Caki2 (cell line): Measurements from ENCODE around the gene CD40LG. TPM values are rescaled to one million over a fixed set of nuclear protein-coding genes. Genes with fewer than 3 reads are reported as not detected.

Experiments used
- DNase-seq: peaks from one replicate; pipeline ENCODE4 v3.0.0-alpha.2; 2015; ENCODE audit warnings: low read depth
- in situ Hi-C: cut with HindIII; loops from 2 replicates; pipeline ENCODE4 v1.10.0; 2016; ENCODE audit warnings: low sequenced_read_pairs, low pct_unique_long_range_greater_than_20kb, mixed read lengths
- total RNA-seq: library from RNA; depleted of rRNA; stranded (reverse); fragments of >200 nt; shearing (Covaris generic); gene quantifications from 2 replicates; pipeline ENCODE4 v1.2.3, GENCODE V29; 2014; ENCODE audit warnings: low replicate concordance; rRNA removed

The CD40LG gene
- not detected in 2 replicates for total RNA-seq

- DNase-seq: no peak
- in situ Hi-C loops: no loop called here
Measured at GRCh38 chrX:136647677-136648360, at the start of gene CD40LG. Gene CD40LG (plus strand): TSS chrX:136648158. CDS start chrX:136648249, 91 bp downstream.

- in situ Hi-C loops: no loop called here
- no peak for DNase-seq
Measured at GRCh38 chrX:136598631-136599030, 49.3 kb upstream of the CD40LG start.

- no peak for DNase-seq
- in situ Hi-C loops: no loop called here
Measured at GRCh38 chrX:136600059-136600458, 47.9 kb upstream of the CD40LG start.

DNA sequence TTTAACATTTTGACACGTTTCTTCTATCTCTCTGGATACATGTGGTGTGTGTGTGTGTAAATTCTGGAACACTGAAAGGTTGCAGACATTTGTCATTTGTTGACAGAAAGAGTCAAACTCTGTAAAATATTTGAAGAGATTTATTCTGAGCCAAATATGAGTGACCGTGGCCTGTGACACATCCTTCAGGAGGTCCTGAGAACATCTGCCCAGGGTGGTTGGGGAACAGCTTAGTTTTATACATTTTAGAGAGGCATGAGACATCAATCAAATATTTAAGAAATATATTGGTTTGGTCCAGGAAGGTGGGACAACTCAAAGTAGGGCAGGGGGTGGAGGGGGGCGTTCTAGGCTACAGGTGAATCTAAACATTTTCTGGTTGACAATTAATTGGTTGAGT is 40.7 kb upstream of the CD40LG start:
- no peak for DNase-seq
- in situ Hi-C loops: no loop called here

DNA sequence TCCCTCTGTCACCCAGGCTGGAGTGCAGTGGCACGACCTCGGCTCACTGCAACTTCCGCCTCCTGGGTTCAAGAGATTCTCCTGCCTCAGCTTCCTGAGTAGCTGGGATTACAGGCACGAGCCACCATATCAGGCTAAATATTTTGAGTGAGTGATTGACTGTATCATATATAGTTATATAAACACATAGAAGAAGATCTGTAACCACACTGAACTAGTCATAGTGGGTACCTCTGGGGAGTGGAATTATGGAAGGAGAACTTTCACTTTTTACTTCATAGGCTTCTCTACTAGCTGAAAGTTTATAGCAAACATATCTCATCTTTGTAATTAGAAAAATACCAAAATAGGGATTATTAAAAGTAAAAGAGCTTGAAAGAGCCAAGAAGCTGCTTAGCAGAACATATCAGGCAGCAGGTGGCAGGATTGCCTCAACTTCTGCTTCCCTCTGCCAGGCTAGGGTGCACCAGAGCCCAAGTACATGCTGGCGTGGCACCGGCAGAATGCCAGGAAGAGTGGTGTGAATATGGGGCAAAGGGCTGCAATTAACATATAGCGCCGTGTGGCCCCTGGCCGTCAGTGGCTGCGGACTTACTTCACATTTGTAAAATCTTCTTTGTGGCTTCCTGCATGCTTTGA is 39.5 kb upstream of the CD40LG start:
- in situ Hi-C loops: no loop called here
- peak; percentile 28 for DNase-seq

DNA sequence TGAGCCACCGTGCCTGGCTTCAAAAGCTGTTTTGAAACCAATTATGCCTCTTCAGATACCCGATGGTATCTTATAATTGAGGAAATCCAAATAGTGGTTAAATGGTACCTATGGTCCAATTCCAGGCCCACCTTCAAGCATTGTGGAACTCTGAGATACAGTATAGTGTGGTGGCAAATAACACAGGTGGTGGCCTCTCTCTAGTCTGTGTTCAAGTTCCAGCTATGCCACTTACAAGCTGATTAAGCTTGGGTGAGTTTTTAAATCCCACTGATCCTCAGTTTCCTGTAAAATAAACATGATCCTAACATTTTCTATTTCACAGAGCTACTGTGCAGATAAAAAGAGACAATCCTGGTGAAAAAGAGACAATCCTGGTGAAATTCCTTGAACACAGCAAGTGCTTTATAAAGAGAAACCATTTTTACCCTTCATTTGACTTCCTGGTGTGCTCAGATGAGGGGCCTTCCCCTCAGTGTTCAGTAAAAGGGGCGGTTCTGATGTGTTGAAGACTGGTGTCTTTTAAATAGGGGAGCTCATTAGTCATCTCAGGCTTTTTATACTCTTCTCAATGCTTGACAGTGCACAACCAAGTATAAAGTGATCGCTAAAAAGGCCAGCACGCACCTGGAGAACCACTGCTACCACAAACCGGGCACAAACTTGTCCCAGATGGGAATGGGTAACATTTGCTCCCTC is 30.8 kb upstream of the CD40LG start:
- DNase-seq: no peak
- in situ Hi-C loops: no loop called here

GRCh38 chrX:136619899-136620505 is 28.0 kb upstream of the CD40LG start:
- in situ Hi-C loops: no loop called here
- DNase-seq: no peak

- DNase-seq: no peak
- in situ Hi-C loops: no loop called here
Measured at GRCh38 chrX:136620780-136621179, 27.2 kb upstream of the CD40LG start.

DNA sequence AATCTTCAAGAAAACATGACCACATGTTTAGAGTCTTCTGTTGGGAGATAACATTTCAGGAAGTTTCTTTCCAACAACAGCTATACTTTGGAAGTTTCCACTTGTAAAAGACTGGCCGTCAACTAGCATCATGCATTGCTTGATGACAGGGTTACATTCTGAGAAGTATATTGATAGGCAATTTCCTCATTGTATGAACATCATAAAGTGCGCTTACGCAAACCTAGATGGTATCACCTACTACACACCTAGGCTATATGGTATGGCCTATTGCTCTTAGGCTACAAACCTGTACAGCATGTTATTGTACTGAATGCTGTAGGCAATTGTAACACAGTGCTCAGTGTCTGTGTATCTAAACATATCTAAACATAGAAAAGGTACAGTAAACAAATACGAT is 25.4 kb upstream of the CD40LG start:
- in situ Hi-C loops: no loop called here
- no peak for DNase-seq

DNA sequence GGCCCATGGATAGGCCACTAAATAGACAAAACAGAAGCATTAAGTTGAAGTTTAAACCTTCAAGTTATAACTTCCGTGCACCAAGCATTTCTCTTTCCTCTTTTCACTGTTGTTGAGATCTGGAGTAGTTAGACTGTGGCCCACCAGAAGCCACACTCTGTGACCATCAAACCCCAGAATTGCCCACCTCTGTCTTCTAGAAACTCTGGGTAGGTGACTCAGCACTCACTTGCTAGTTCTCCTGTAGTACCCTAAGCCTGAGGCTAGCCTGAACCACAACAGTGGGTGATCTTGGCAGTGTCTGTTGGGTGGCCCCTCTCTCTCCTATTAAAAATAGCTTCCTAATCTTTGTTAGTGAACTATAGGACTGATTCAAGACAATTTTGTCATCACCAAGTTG is 24.6 kb upstream of the CD40LG start:
- in situ Hi-C loops: no loop called here
- DNase-seq: no peak

DNA sequence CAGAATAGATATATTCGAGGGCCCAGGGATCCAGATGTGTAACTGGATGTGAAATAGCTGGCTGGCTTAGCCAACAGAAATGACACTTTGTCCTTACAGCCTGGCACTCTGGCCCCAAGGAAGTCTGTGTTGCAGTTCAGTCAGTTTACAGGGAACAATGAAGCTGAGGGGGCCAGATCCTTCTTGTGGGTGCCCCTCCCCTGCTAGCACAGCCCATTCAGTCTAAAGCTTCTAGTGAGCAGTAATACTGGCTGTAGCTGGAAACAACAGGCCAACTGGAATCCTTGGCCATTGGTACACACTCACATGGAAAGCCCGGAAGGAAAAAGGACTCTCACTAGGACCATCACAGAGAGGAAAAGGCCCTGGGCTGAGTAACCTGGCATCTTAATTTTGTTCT is 22.7 kb upstream of the CD40LG start:
- in situ Hi-C loops: no loop called here

GRCh38 chrX:136626237-136626636 is 21.7 kb upstream of the CD40LG start:
- no peak for DNase-seq
- in situ Hi-C loops: no loop called here

More for the DNA sequence above, 22.7 kb upstream of the CD40LG start:
- DNase-seq: no peak

DNA sequence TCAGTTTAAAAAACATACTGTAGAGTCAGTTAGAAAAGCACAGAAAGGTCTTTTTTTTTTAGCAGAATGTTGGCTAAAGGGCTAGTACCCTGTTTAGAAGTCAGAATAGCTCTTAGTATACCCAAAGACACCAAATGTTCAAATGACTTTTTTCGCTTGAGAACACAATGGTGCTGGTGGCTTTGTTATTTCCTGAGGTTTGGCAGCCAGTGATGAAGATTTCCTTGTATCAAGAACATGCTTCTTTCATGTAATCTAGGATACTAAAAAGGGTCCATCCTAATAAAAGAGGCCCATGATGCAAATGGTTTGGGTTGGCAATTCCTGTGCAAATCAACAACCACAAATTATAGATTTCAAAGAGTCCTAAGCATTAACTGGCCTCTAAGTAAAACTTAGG is 21.1 kb upstream of the CD40LG start:
- DNase-seq: no peak

GRCh38 chrX:136627409-136627808 is 20.5 kb upstream of the CD40LG start:
- in situ Hi-C loops: no loop called here
- DNase-seq: no peak

More for the DNA sequence above, 21.1 kb upstream of the CD40LG start:
- in situ Hi-C loops: no loop called here

DNA sequence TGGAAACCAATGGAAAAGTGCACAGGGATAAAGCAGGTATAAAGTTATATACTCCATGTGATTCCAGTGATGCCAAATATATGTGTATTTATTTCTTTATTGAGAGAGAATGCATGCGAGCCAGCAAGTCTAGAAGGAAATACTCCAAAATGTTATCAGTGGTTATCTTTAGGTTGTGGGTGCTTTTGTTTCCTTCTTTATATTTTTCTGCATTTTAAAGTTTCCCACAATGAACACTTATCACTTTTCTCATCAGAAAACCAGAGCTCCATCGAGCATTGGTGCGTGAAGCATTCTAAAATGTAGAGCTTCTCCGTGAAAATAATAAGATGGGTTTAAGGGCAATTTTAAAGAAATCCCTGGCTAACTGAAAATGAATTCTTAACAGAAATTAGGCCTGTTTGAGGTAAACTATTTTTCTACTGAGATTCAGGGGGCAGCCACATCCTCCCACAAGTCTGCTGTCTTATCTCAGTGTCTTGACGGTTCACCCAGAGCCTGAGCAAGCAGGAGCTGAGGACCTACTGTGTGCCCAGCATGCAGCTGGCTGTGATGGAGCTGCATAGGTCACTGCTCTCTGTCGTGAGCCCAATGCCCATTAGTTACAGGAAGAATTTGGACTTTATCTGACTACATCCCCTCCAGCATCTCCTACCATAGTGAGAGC is 18.7 kb upstream of the CD40LG start:
- DNase-seq: no peak
- in situ Hi-C loops: no loop called here

DNA sequence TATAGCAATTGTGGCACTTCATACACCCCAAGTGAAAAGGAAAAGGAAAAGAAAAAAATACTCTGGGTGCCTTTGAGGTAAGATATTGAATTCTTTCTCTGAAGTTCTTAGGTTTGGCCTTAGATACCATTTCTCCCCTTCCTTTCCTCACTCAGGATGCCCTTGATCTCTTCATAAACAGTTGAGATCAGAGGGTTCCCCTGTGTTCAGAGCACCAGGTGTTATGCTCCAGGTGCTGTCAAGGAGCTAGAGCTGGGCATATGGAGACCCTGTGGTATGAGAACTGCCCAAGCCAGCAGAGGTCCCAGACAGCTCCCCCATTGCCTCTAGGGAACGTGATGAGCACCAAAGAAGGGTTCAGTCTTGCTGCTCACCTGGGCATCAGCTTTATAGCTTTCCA is 17.1 kb upstream of the CD40LG start:
- no peak for DNase-seq
- in situ Hi-C loops: no loop called here

- no peak for DNase-seq
- in situ Hi-C loops: no loop called here
Measured at GRCh38 chrX:136635235-136635634, 12.7 kb upstream of the CD40LG start.

DNA sequence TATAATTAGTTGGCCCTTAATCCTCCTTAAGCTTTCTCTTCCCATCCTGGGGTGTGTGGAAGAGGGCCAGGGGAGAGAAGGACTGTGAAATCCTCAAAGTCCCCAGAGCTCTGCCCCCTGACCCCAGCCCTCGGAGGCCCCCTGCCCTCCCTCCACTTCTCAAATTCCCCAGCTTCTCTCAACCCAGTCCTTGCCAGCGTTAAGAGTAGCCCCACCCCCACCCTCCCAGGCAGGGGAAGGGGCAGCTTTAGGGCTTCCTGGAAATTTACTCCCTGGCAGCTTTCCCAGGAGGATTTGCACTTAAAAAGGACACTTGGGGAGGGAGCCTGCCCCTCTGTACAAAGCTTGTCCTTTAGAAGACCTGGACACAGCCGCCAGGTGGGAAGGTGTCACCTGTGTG is 11.8 kb upstream of the CD40LG start:
- DNase-seq: no peak

More for the DNA sequence above, 11.8 kb upstream of the CD40LG start:
- in situ Hi-C loops: no loop called here
